ENCODE results near the gene BAX. TPM values are rescaled to one million over a fixed set of nuclear protein-coding genes. Genes with fewer than 3 reads are reported as not detected.

The BAX gene
- total and polyA plus RNA-seq, 2 of the 13 experiments (the other 11 are each of a cell fraction or from before 2014, with no cell fraction given): 139 to 176 TPM

GRCh38 chr19:48963371-48964204 lies 8.9 kb downstream of the BAX start (continued):
- TF ChIP-seq ZFAT (CRISPR knock-in tag; conservative IDR thresholded peaks at IDR 0.05) (no peak), ZSCAN25 (CRISPR knock-in tag; IDR thresholded peaks at IDR 0.05) (peak; percentile 13; the same call in 1 of the 2 replicates), SPEN (CRISPR knock-in tag; IDR thresholded peaks at IDR 0.05; ENCODE audit: low read depth) (peak; percentile 36; the same call in 1 of the 2 replicates), ZNF740 (CRISPR knock-in tag; IDR thresholded peaks at IDR 0.05) (0 out of 2 replicates have a peak, but pooled peaks have one; percentile 19), NFATC3 (CRISPR knock-in tag; IDR thresholded peaks at IDR 0.05) (no peak), CEBPB (IDR thresholded peaks at IDR 0.05; ENCODE audit: borderline replicate concordance, low read depth, low read length) (no peak), DRAP1 (CRISPR knock-in tag; IDR thresholded peaks at IDR 0.05) (peak; percentile 84), GMEB1 (CRISPR knock-in tag; IDR thresholded peaks at IDR 0.05; ENCODE audit: borderline replicate concordance) (peak; percentile 10; the same call in 1 of the 2 replicates), HNRNPL (IDR thresholded peaks at IDR 0.05; ENCODE audit: low read depth, low read length) (peak; percentile 82; the same call in 1 of the 2 replicates), ZNF710 (CRISPR knock-in tag; IDR thresholded peaks at IDR 0.05; ENCODE audit: borderline replicate concordance) (no peak; the same call in 1 of the 2 replicates), ZFP91 (CRISPR knock-in tag; IDR thresholded peaks at IDR 0.05; ENCODE audit: borderline replicate concordance) (peak; percentile 69), ZSCAN31 (CRISPR knock-in tag; IDR thresholded peaks at IDR 0.05; ENCODE audit: low read depth) (peak; percentile 72; the same call in 1 of the 2 replicates), SATB2 (CRISPR knock-in tag; IDR thresholded peaks at IDR 0.05) (no peak), ZNF564 (CRISPR knock-in tag; IDR thresholded peaks at IDR 0.05) (peak; percentile 77; the same call in 1 of the 2 replicates), FIP1L1 (IDR thresholded peaks at IDR 0.05; ENCODE audit: borderline replicate concordance, insufficient read depth, low read depth, low read length) (peak; percentile 50; the same call in 1 of the 2 replicates), ZSCAN5A (CRISPR knock-in tag; IDR thresholded peaks at IDR 0.05; ENCODE audit: borderline replicate concordance) (0 out of 2 replicates have a peak, but pooled peaks have one; percentile 82), REPIN1 (CRISPR knock-in tag; IDR thresholded peaks at IDR 0.05; ENCODE audit: borderline replicate concordance, low read depth) (peak; percentile 71)
